K562 (cell line): ENCODE results near the gene PTGES3. TPM values are rescaled to one million over a fixed set of nuclear protein-coding genes. Genes with fewer than 3 reads are reported as not detected.

ENCODE experiments used
- ASH1L ChIP-seq: fragments of 450-650 bp; IDR thresholded peaks from 2 replicates; pipeline ENCODE4 v1.6.1; 2018; ENCODE audit warnings: borderline replicate concordance, mild to moderate bottlenecking, low read depth; ENCODE audit not compliant: partially characterized antibody
- CC2D1A ChIP-seq: fragments of 450-650 bp; IDR thresholded peaks from 2 replicates; pipeline ENCODE4 v1.6.1; 2017; ENCODE audit warnings: mild to moderate bottlenecking
- DPF2 ChIP-seq: fragments of 450-650 bp; IDR thresholded peaks from 2 replicates; pipeline ENCODE4 v1.6.1; 2016
- ETV5 ChIP-seq: sonication (generic); formaldehyde crosslinking; IDR thresholded peaks from 2 replicates; pipeline ENCODE4 v1.4.0; 2020; ENCODE audit warnings: low read depth, mild to moderate bottlenecking, missing genetic modification reagents
- KAT2B ChIP-seq: IDR thresholded peaks from one replicate; pipeline ENCODE4 v1.6.1; 2012; ENCODE audit warnings: low read depth, mild to moderate bottlenecking, control low read depth, inconsistent platforms, low read length, moderate library complexity
- KDM1A ChIP-seq, 2 experiments: fragments of 450-650 bp; IDR thresholded peaks; 2 replicates each; pipeline ENCODE4 v1.6.1; 2016; ENCODE audit warnings: mild to moderate bottlenecking in 2 of 2
- MED1 ChIP-seq: sonication (generic); formaldehyde crosslinking; IDR thresholded peaks from 2 replicates; pipeline ENCODE4 v1.8.1; 2023; ENCODE audit warnings: missing genetic modification reagents, borderline replicate concordance
- NCOA4 ChIP-seq: fragments of 450-650 bp; IDR thresholded peaks from 2 replicates; pipeline ENCODE4 v1.6.1; 2018; ENCODE audit warnings: mild to moderate bottlenecking; ENCODE audit not compliant: partially characterized antibody
- PRMT5 ChIP-seq: sonication (generic); formaldehyde crosslinking; IDR thresholded peaks from 2 replicates; pipeline ENCODE4 v1.5.0; 2020; ENCODE audit warnings: missing genetic modification reagents
- PRPF4 ChIP-seq: fragments of 200-400 bp; formaldehyde crosslinking; IDR thresholded peaks from one replicate; pipeline ENCODE4 v1.6.1; 2017; ENCODE audit warnings: low read length, low read depth, mild to moderate bottlenecking; ENCODE audit not compliant: insufficient read depth, poor library complexity, severe bottlenecking
- RFX5 ChIP-seq: IDR thresholded peaks from 2 replicates; pipeline ENCODE4 v1.6.1; 2011; ENCODE audit warnings: low read depth, mild to moderate bottlenecking, improper control_type of control experiment, low read length
- SIN3B ChIP-seq: fragments of 450-650 bp; IDR thresholded peaks from 2 replicates; pipeline ENCODE4 v1.6.1; 2017; ENCODE audit warnings: low read depth, mild to moderate bottlenecking, moderate library complexity
- SPI1 ChIP-seq: IDR thresholded peaks from 2 replicates; pipeline ENCODE4 v1.6.1; 2011; ENCODE audit warnings: low read depth, low read length, control low read depth, borderline replicate concordance
- STAT5A ChIP-seq: IDR thresholded peaks from 2 replicates; pipeline ENCODE4 v1.6.1; 2012; ENCODE audit warnings: low read length, inconsistent platforms, borderline replicate concordance
- XRCC4 ChIP-seq: IDR thresholded peaks from one replicate; pipeline ENCODE4 v1.6.1; 2011; ENCODE audit not compliant: insufficient read depth, insufficient read length; ENCODE audit errors: extremely low read depth
- polyA plus RNA-seq, 8 experiments: library from polyadenylated mRNA; depleted of rRNA in 4 of 8; stranded (reverse) in 5 of 8; unstranded in 3 of 8; fragments of >200 nt; fragmentation: Nextera tagmentation in 2 of 8; fragmentation: Illumina TruSeq in 1 of 8; extraction: Ambion mirVana in 2 of 8; extraction: Trizol in 1 of 8; gene quantifications; 2 replicates each; pipeline versions ENCODE4 v1.2.1 to v1.2.3, GENCODE V29; 2011 to 2014; ENCODE audit warnings: inconsistent platforms in 1 of 8, missing spikeins in 1 of 8
- total RNA-seq, 7 experiments: library from RNA; depleted of rRNA in 6 of 7; stranded (reverse); fragments of >200 nt in 6 of 7; fragmentation: Illumina TruSeq in 2 of 7; extraction: Trizol in 2 of 7; gene quantifications; 2 replicates each; pipeline versions ENCODE4 v1.2.1 to v1.2.3, GENCODE V29; 2011 to 2021; ENCODE audit warnings: low replicate concordance in 1 of 7
- TF ChIP-seq, protein P1 (sequence below), 2 experiments: fragments of 450-650 bp in 1 of 2; sonication (generic) in 1 of 2; formaldehyde crosslinking in 1 of 2; IDR thresholded peaks; 2 replicates each; pipeline versions ENCODE4 v1.7.1 to v1.9.0; 2016 to 2022; ENCODE audit warnings: inconsistent platforms in 1 of 2, mild to moderate bottlenecking in 1 of 2, missing genetic modification reagents in 1 of 2
- TF ChIP-seq, protein P2 (sequence below), 3 experiments: IDR thresholded peaks in 2 of 3; conservative IDR thresholded peaks in 1 of 3; 2 replicates each; pipeline ENCODE4 v1.5.1; 2011 to 2012; ENCODE audit warnings: low read length in 3 of 3, mild to moderate bottlenecking in 3 of 3, control low read depth in 2 of 3, improper control_type of control experiment in 1 of 3, inconsistent platforms in 1 of 3, low read depth in 1 of 3, mixed read lengths in 1 of 3, moderate library complexity in 1 of 3; ENCODE audit not compliant: insufficient read depth in 2 of 3
- TF ChIP-seq, protein P3 (sequence below): sonication (generic); formaldehyde crosslinking; IDR thresholded peaks from 2 replicates; pipeline ENCODE4 v1.9.0; 2022; ENCODE audit warnings: mild to moderate bottlenecking, missing genetic modification reagents

Gene PTGES3
- total and polyA plus RNA-seq, 9 of the 15 experiments (the other 6 are each of a cell fraction or from before 2014, with no cell fraction given), result 163 to 501 (median 213) TPM

DNA sequence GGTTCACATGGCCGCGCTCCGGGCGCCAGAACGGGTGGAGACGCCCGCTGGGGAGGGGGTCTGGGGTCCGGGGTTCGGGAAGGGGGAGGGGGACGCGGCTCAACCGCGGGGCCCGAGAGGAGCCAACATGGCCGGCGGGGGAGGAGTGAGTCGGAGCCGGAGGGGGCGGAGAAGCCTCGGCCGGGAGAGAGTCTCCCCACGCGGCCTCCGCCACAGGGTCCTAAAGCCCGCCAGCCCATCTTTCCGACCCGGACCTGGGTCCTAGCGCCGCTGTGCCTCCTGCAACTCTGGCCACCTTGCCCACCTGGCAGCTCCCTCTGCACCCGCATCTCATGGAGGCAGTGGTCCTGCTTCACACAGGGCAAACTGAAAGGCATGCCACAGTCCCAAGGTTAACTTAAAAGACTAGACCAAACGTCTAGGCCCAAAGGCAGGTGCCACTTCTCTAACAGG lies 57.9 kb downstream of the PTGES3 start, which contains the start of gene BAZ2A (continued):
- TF ChIP-seq, protein P1, sequence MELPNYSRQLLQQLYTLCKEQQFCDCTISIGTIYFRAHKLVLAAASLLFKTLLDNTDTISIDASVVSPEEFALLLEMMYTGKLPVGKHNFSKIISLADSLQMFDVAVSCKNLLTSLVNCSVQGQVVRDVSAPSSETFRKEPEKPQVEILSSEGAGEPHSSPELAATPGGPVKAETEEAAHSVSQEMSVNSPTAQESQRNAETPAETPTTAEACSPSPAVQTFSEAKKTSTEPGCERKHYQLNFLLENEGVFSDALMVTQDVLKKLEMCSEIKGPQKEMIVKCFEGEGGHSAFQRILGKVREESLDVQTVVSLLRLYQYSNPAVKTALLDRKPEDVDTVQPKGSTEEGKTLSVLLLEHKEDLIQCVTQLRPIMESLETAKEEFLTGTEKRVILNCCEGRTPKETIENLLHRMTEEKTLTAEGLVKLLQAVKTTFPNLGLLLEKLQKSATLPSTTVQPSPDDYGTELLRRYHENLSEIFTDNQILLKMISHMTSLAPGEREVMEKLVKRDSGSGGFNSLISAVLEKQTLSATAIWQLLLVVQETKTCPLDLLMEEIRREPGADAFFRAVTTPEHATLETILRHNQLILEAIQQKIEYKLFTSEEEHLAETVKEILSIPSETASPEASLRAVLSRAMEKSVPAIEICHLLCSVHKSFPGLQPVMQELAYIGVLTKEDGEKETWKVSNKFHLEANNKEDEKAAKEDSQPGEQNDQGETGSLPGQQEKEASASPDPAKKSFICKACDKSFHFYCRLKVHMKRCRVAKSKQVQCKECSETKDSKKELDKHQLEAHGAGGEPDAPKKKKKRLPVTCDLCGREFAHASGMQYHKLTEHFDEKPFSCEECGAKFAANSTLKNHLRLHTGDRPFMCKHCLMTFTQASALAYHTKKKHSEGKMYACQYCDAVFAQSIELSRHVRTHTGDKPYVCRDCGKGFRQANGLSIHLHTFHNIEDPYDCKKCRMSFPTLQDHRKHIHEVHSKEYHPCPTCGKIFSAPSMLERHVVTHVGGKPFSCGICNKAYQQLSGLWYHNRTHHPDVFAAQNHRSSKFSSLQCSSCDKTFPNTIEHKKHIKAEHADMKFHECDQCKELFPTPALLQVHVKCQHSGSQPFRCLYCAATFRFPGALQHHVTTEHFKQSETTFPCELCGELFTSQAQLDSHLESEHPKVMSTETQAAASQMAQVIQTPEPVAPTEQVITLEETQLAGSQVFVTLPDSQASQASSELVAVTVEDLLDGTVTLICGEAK (IDR thresholded peaks at IDR 0.05), result peak; percentile 60; the same call in 1 of the 2 replicates
- TF ChIP-seq, protein P1 (CRISPR knock-in tag; IDR thresholded peaks at IDR 0.05), result no peak
- TF ChIP-seq ASH1L, result no peak
- TF ChIP-seq DPF2, result no peak
- TF ChIP-seq, protein P2, sequence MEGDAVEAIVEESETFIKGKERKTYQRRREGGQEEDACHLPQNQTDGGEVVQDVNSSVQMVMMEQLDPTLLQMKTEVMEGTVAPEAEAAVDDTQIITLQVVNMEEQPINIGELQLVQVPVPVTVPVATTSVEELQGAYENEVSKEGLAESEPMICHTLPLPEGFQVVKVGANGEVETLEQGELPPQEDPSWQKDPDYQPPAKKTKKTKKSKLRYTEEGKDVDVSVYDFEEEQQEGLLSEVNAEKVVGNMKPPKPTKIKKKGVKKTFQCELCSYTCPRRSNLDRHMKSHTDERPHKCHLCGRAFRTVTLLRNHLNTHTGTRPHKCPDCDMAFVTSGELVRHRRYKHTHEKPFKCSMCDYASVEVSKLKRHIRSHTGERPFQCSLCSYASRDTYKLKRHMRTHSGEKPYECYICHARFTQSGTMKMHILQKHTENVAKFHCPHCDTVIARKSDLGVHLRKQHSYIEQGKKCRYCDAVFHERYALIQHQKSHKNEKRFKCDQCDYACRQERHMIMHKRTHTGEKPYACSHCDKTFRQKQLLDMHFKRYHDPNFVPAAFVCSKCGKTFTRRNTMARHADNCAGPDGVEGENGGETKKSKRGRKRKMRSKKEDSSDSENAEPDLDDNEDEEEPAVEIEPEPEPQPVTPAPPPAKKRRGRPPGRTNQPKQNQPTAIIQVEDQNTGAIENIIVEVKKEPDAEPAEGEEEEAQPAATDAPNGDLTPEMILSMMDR (IDR thresholded peaks at IDR 0.05 in 2 of 3, conservative IDR thresholded peaks at IDR 0.05 in 1 of 3; ENCODE audit: insufficient read depth in 2 of 3, low read depth in 1 of 3, low read length in 3 of 3), result no peak
- TF ChIP-seq, protein P3, sequence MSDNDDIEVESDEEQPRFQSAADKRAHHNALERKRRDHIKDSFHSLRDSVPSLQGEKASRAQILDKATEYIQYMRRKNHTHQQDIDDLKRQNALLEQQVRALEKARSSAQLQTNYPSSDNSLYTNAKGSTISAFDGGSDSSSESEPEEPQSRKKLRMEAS, result peak; percentile 72
- no peak for TF ChIP-seq RFX5
- TF ChIP-seq XRCC4, result no peak
- TF ChIP-seq CC2D1A, result peak; percentile 87
- TF ChIP-seq SIN3B, result 0 out of 2 replicates have a peak, but pooled peaks have one; percentile 24
- TF ChIP-seq ETV5 (CRISPR knock-in tag), result 0 out of 2 replicates have a peak, but pooled peaks have one; percentile 38
- no peak for TF ChIP-seq SPI1
- TF ChIP-seq PRMT5, result no peak
- TF ChIP-seq PRPF4, result no peak
- TF ChIP-seq KAT2B, result no peak
- TF ChIP-seq MED1 (CRISPR knock-in tag), result no peak
- TF ChIP-seq STAT5A, result peak; percentile 45; the same call in 1 of the 2 replicates
- peak in 1 of 2 experiments; percentile 89; a peak in 2 of 4 replicates for TF ChIP-seq KDM1A (IDR thresholded peaks at IDR 0.05)
- no peak for TF ChIP-seq NCOA4
